Measurements from ENCODE around the gene CHPF. TPM values are rescaled to one million over a fixed set of nuclear protein-coding genes. Genes with fewer than 3 reads are reported as not detected.

The CHPF gene
- total and polyA plus RNA-seq, 2 donors (not counting 3 experiments of a cell fraction or from before 2014, with no cell fraction given), result 0.24 to 0.32 TPM

GRCh38 chr2:219496825-219497494 is 46.6 kb downstream of the CHPF start:
- no peak for FAIRE-seq
- H3K27ac ChIP-seq (ENCODE audit: insufficient read depth, low read depth, low read length), result no peak overlapping the region

GRCh38 chr2:219496247-219496824 is 47.3 kb downstream of the CHPF start:
- no peaks in the 10 kb centered on the region for H3K79me2 ChIP-seq (ENCODE audit: control insufficient read depth, insufficient read depth, low read length)
- peaks cover 33 to 36% of the 10 kb centered on the region in 2 experiments for H3K27me3 ChIP-seq (ENCODE audit: control insufficient read depth in 2 of 2, insufficient read depth in 2 of 2, low read length in 2 of 2)
- peaks cover 12% of the 10 kb centered on the region for H3K4me1 ChIP-seq (ENCODE audit: control insufficient read depth, extremely low read depth, insufficient read depth, low read length)
- no peak overlapping the region for H2AFZ ChIP-seq (ENCODE audit: low read depth, low read length)
- H3K27ac ChIP-seq (ENCODE audit: insufficient read depth, low read depth, low read length), result no peak overlapping the region
- no peak overlapping the region for H3K9ac ChIP-seq (replicated peaks; ENCODE audit: extremely low read depth, insufficient read depth, low read length)
- no peaks in the 10 kb centered on the region for H3K9me3 ChIP-seq (replicated peaks; ENCODE audit: control insufficient read depth, insufficient read depth, low read length)
- DNase-seq (ENCODE audit: low read depth, low spot score), result no peak
- intact Hi-C loops (cut with micrococcal nuclease) (no loop called here), dilution Hi-C loops (cut with MboI; ENCODE audit: extremely low pct_ligation_motif_present, low sequenced_read_pairs) (no loop called here)
- no peaks in the 10 kb centered on the region for H3K9me1 ChIP-seq (replicated peaks; ENCODE audit: control insufficient read depth, extremely low read depth, insufficient read depth, low read length)
- H3K4me2 ChIP-seq (ENCODE audit: insufficient read depth, low read length), result no peak overlapping the region
- H3K36me3 ChIP-seq (ENCODE audit: control insufficient read depth in 2 of 2, extremely low read depth in 1 of 2, insufficient read depth in 2 of 2, low read length in 2 of 2), result no peaks in the 10 kb centered on the region
- ChIA-PET POLR2A (no interaction called here), CTCF (interaction anchor here (0.7 to 19.9 kb wide), 31 partner anchors 12 to 467 kb away, joined by 3 to 731 read pairs (median 6); partner anchors contain the start of genes ASIC4, CHPF, DNPEP and OBSL1)
- H3K4me3 ChIP-seq (replicated peaks in 1 of 3; ENCODE audit: insufficient read depth in 1 of 3, low read depth in 1 of 3, low read length in 3 of 3), result no peak overlapping the region
- BruUV-seq (replicated peaks), result no TSS peak
- TF ChIP-seq CTCF (IDR thresholded peaks at IDR 0.05; ENCODE audit: extremely low read depth in 1 of 2, insufficient read depth in 1 of 2, low read depth in 1 of 2, low read length in 2 of 2), result no peak
- TF ChIP-seq POLR2A (IDR thresholded peaks at IDR 0.05; ENCODE audit: low read depth, low read length), result no peak
- no peaks in the 10 kb centered on the region for H4K20me1 ChIP-seq (replicated peaks; ENCODE audit: control insufficient read depth, extremely low read depth, insufficient read depth, low read length)
- no peak for FAIRE-seq

More at GRCh38 chr2:219496825-219497494, 46.6 kb downstream of the CHPF start:
- peaks cover 12% of the 10 kb centered on the region for H3K4me1 ChIP-seq (ENCODE audit: control insufficient read depth, extremely low read depth, insufficient read depth, low read length)
- no peaks in the 10 kb centered on the region for H3K9me3 ChIP-seq (replicated peaks; ENCODE audit: control insufficient read depth, insufficient read depth, low read length)
- TF ChIP-seq POLR2AphosphoS5 (IDR thresholded peaks at IDR 0.05; ENCODE audit: insufficient read depth, low read depth, low read length) (no peak), FOS (IDR thresholded peaks at IDR 0.05; ENCODE audit: borderline replicate concordance, insufficient read depth, low read length) (no peak), EZH2 (IDR thresholded peaks at IDR 0.05; ENCODE audit: borderline replicate concordance, low read depth, low read length, severe bottlenecking) (peak; percentile 98), MAX (IDR thresholded peaks at IDR 0.05; ENCODE audit: insufficient read depth, insufficient read length) (no peak), POLR2A (IDR thresholded peaks at IDR 0.05; ENCODE audit: low read depth, low read length) (no peak)
- no peaks in the 10 kb centered on the region for H4K20me1 ChIP-seq (replicated peaks; ENCODE audit: control insufficient read depth, extremely low read depth, insufficient read depth, low read length)
- no peaks in the 10 kb centered on the region for H3K9me1 ChIP-seq (replicated peaks; ENCODE audit: control insufficient read depth, extremely low read depth, insufficient read depth, low read length)
- intact Hi-C loops (cut with micrococcal nuclease) (no loop called here), dilution Hi-C loops (cut with MboI; ENCODE audit: extremely low pct_ligation_motif_present, low sequenced_read_pairs) (no loop called here)
- no peaks in the 10 kb centered on the region for H3K79me2 ChIP-seq (ENCODE audit: control insufficient read depth, insufficient read depth, low read length)
- no peak overlapping the region for H3K9ac ChIP-seq (replicated peaks; ENCODE audit: extremely low read depth, insufficient read depth, low read length)
- no peak overlapping the region for H3K4me3 ChIP-seq (replicated peaks in 1 of 3; ENCODE audit: insufficient read depth in 1 of 3, low read depth in 1 of 3, low read length in 3 of 3)
- H3K4me2 ChIP-seq (ENCODE audit: insufficient read depth, low read length), result no peak overlapping the region
- H2AFZ ChIP-seq (ENCODE audit: low read depth, low read length), result no peak overlapping the region
- no peak for DNase-seq (ENCODE audit: low read depth, low spot score)
- no peaks in the 10 kb centered on the region for H3K36me3 ChIP-seq (ENCODE audit: control insufficient read depth in 2 of 2, extremely low read depth in 1 of 2, insufficient read depth in 2 of 2, low read length in 2 of 2)
- BruUV-seq (replicated peaks), result no TSS peak
- ChIA-PET CTCF (interaction anchor here (1.0 to 19.9 kb wide), 10 partner anchors 11 to 193 kb away, joined by 3 to 731 read pairs (median 10); partner anchors contain the start of gene DNPEP), POLR2A (interaction anchor here (0.8 kb wide), 1 partner anchor 109 kb away, joined by 3 read pairs; the partner anchor contains the start of gene DNPEP)
- peaks cover 32 to 36% of the 10 kb centered on the region in 2 experiments for H3K27me3 ChIP-seq (ENCODE audit: control insufficient read depth in 2 of 2, insufficient read depth in 2 of 2, low read length in 2 of 2)
